PFSK-1 (cell line): Measurements from ENCODE around the gene MS4A14. TPM values are rescaled to one million over a fixed set of nuclear protein-coding genes. Genes with fewer than 3 reads are reported as not detected.

Experiments used
- FOXP2 ChIP-seq: optimal IDR thresholded peaks from 2 replicates; pipeline ENCODE3; 2011; ENCODE audit warnings: borderline replicate concordance, control low read depth, inconsistent platforms; ENCODE audit not compliant: insufficient read depth; ENCODE audit errors: extremely low read length, extremely low read depth
- POLR2AphosphoS5 ChIP-seq: IDR thresholded peaks from 2 replicates; pipeline ENCODE4 v1.6.1; 2012; ENCODE audit warnings: low read depth, mild to moderate bottlenecking, control low read depth, low read length, moderate library complexity
- SIN3A ChIP-seq: IDR thresholded peaks from 2 replicates; pipeline ENCODE4 v1.6.1; 2012; ENCODE audit warnings: mild to moderate bottlenecking, low read length, moderate library complexity, borderline replicate concordance; ENCODE audit not compliant: insufficient read depth
- TAF1 ChIP-seq: IDR thresholded peaks from 2 replicates; pipeline ENCODE4 v1.6.1; 2012; ENCODE audit warnings: low read length, control low read depth, borderline replicate concordance; ENCODE audit not compliant: insufficient read depth
- polyA plus RNA-seq: library from polyadenylated mRNA; unstranded; fragments of >200 nt; gene quantifications from one replicate; pipeline ENCODE4 v1.2.1, GENCODE V29; 2012; ENCODE audit warnings: low read depth, missing spikeins; ENCODE audit not compliant: insufficient read length
- TF ChIP-seq, protein P1 (sequence below), 2 experiments: IDR thresholded peaks; 2 replicates each; pipeline versions ENCODE4 v1.6.1 to v1.8.0; 2011 to 2012; ENCODE audit warnings: low read depth in 2 of 2, low read length in 2 of 2, control low read depth in 1 of 2, inconsistent platforms in 1 of 2, mild to moderate bottlenecking in 1 of 2, moderate library complexity in 1 of 2; ENCODE audit not compliant: insufficient read depth in 1 of 2

MS4A14 gene
- polyA plus RNA-seq: not detected

- TF ChIP-seq, protein P1, sequence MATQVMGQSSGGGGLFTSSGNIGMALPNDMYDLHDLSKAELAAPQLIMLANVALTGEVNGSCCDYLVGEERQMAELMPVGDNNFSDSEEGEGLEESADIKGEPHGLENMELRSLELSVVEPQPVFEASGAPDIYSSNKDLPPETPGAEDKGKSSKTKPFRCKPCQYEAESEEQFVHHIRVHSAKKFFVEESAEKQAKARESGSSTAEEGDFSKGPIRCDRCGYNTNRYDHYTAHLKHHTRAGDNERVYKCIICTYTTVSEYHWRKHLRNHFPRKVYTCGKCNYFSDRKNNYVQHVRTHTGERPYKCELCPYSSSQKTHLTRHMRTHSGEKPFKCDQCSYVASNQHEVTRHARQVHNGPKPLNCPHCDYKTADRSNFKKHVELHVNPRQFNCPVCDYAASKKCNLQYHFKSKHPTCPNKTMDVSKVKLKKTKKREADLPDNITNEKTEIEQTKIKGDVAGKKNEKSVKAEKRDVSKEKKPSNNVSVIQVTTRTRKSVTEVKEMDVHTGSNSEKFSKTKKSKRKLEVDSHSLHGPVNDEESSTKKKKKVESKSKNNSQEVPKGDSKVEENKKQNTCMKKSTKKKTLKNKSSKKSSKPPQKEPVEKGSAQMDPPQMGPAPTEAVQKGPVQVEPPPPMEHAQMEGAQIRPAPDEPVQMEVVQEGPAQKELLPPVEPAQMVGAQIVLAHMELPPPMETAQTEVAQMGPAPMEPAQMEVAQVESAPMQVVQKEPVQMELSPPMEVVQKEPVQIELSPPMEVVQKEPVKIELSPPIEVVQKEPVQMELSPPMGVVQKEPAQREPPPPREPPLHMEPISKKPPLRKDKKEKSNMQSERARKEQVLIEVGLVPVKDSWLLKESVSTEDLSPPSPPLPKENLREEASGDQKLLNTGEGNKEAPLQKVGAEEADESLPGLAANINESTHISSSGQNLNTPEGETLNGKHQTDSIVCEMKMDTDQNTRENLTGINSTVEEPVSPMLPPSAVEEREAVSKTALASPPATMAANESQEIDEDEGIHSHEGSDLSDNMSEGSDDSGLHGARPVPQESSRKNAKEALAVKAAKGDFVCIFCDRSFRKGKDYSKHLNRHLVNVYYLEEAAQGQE (IDR thresholded peaks at IDR 0.05; ENCODE audit: insufficient read depth in 1 of 2, low read depth in 2 of 2, low read length in 2 of 2): no peak
- no peak for TF ChIP-seq TAF1
- no peak for TF ChIP-seq POLR2AphosphoS5
- TF ChIP-seq SIN3A: no peak
- TF ChIP-seq FOXP2: no peak
Observed at GRCh38 chr11:60396382-60396781, at the start of gene MS4A14. Gene MS4A14, plus strand, starts transcription at chr11:60396459. Its CDS starts 120 bp downstream, at chr11:60396579.

- TF ChIP-seq SIN3A (no peak), FOXP2 (no peak), TAF1 (no peak), POLR2AphosphoS5 (no peak)
- TF ChIP-seq, protein P1 (IDR thresholded peaks at IDR 0.05; ENCODE audit: insufficient read depth in 1 of 2, low read depth in 2 of 2, low read length in 2 of 2): no peak
Observed at GRCh38 chr11:60347084-60347797, 49.0 kb upstream of the MS4A14 start.

- no peak for TF ChIP-seq SIN3A
- no peak for TF ChIP-seq TAF1
- TF ChIP-seq, protein P1 (IDR thresholded peaks at IDR 0.05; ENCODE audit: insufficient read depth in 1 of 2, low read depth in 2 of 2, low read length in 2 of 2): no peak
- no peak for TF ChIP-seq FOXP2
- TF ChIP-seq POLR2AphosphoS5: no peak
Observed at GRCh38 chr11:60348116-60348515, 48.1 kb upstream of the MS4A14 start.

GRCh38 chr11:60349990-60350389 is 46.3 kb upstream of the MS4A14 start:
- TF ChIP-seq, protein P1 (IDR thresholded peaks at IDR 0.05; ENCODE audit: insufficient read depth in 1 of 2, low read depth in 2 of 2, low read length in 2 of 2): no peak
- TF ChIP-seq POLR2AphosphoS5: no peak
- no peak for TF ChIP-seq TAF1
- no peak for TF ChIP-seq SIN3A
- TF ChIP-seq FOXP2: no peak

GRCh38 chr11:60357771-60358170 is 38.5 kb upstream of the MS4A14 start:
- TF ChIP-seq POLR2AphosphoS5: no peak
